Endodermal cell (in vitro differentiated cells): ENCODE results near the gene SDS. TPM values are rescaled to one million over a fixed set of nuclear protein-coding genes. Genes with fewer than 3 reads are reported as not detected.

Experiments used
- DNase-seq: peaks from one replicate; pipeline ENCODE4 v3.0.0-alpha.2; 2017
- H3K27ac ChIP-seq: 2 replicates; pipeline ENCODE4 v1.5.1; 2013; ENCODE audit warnings: mild to moderate bottlenecking, low read depth, low read length, moderate library complexity
- H3K27me3 ChIP-seq: 2 replicates; pipeline ENCODE4 v1.6.1; 2013; ENCODE audit warnings: mild to moderate bottlenecking, low read length, moderate library complexity; ENCODE audit not compliant: insufficient read depth, control insufficient read depth, poor library complexity, severe bottlenecking
- H3K36me3 ChIP-seq: 2 replicates; pipeline ENCODE4 v1.7.0; 2013; ENCODE audit warnings: mild to moderate bottlenecking, low read length, moderate library complexity; ENCODE audit not compliant: control insufficient read depth, insufficient read depth
- H3K4me1 ChIP-seq: one replicate; pipeline ENCODE4 v1.7.0; 2013; ENCODE audit warnings: low read length; ENCODE audit not compliant: control insufficient read depth, insufficient read depth
- H3K4me3 ChIP-seq: 2 replicates; pipeline ENCODE4 v1.5.1; 2013; ENCODE audit warnings: mild to moderate bottlenecking, low read length, moderate library complexity
- H3K9ac ChIP-seq: 2 replicates; pipeline ENCODE4 v1.6.1; 2013; ENCODE audit warnings: mild to moderate bottlenecking, low read length, moderate library complexity; ENCODE audit not compliant: poor library complexity, severe bottlenecking; ENCODE audit errors: extremely low read depth
- H3K9me3 ChIP-seq: 2 replicates; pipeline ENCODE4 v1.6.1; 2013; ENCODE audit warnings: mild to moderate bottlenecking, low read length, moderate library complexity; ENCODE audit not compliant: control insufficient read depth
- H3K27ac Mint-ChIP-seq: 2 replicates; pipeline ENCODE4 v1.8.0; 2020; ENCODE audit warnings: mixed read lengths
- H3K27me3 Mint-ChIP-seq: 2 replicates; pipeline ENCODE4 v1.8.0; 2021; ENCODE audit warnings: mild to moderate bottlenecking, mixed read lengths; ENCODE audit not compliant: insufficient read depth
- H3K36me3 Mint-ChIP-seq: 2 replicates; pipeline ENCODE4 v1.8.0; 2020; ENCODE audit warnings: low read depth, mixed read lengths
- H3K4me1 Mint-ChIP-seq: 2 replicates; pipeline ENCODE4 v1.8.0; 2020; ENCODE audit warnings: mixed read lengths
- H3K4me3 Mint-ChIP-seq: 2 replicates; pipeline ENCODE4 v1.8.0; 2020; ENCODE audit warnings: mild to moderate bottlenecking, moderate library complexity, mixed read lengths
- H3K9me3 Mint-ChIP-seq: 2 replicates; pipeline ENCODE4 v1.8.0; 2020; ENCODE audit warnings: mild to moderate bottlenecking, mixed read lengths
- CTCF ChIP-seq: fragments of 200-600 bp; sonication (generic); conservative IDR thresholded peaks from 2 replicates; pipeline ENCODE4 v1.5.0; 2021; ENCODE audit warnings: antibody characterized with exemption, mild to moderate bottlenecking
- WGBS, 2 experiments: methylation state at CpG; one replicate each; pipeline versions ENCODE4 v1.1.5 to v1.1.7; 2013; ENCODE audit warnings: missing lambda C conversion rate in 2 of 2, mixed read lengths in 1 of 2; ENCODE audit not compliant: insufficient coverage in 1 of 2, insufficient read length in 1 of 2; 5-methylcytosine and 5-hydroxymethylcytosine counted together
- total RNA-seq, 2 donors: library from RNA; stranded (reverse); fragmentation: NEBNext Ultra II Directional in 1 of 2; extraction: Animal tissue kit (Norgen Biotek cat#: 25700) in 1 of 2; gene quantifications; 2 replicates in 1 of 2; 3 replicates in 1 of 2; pipeline ENCODE4 v1.2.1, GENCODE V29; 2021

The SDS gene
- total RNA-seq, 2 donors from 2014 or later, result not detected

DNA sequence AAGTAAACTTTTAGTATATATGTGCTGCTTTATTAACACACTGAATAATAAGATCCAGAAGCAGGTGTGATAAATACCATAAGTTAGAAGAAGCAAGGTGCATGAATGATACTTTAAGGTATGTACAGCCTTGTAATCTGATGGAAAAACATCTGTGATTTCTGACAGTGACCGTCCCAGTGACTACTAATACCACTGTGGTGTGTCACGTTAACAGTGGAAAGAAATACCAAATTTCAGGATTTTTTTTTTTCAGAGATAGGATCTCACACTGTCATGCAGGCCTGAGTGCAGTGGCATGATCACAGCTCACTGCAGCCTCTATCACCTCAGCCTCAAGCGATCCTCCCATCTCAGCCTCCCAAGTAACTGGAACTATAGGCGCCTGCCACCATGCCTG is 21.5 kb downstream of the SDS start:
- no peak for TF ChIP-seq CTCF
- Mint-ChIP-seq H3K9me3 (no peaks in the 10 kb centered on the region), H3K27me3 (no peaks in the 10 kb centered on the region), H3K4me1 (no peaks in the 10 kb centered on the region), H3K36me3 (peaks cover 27% of the 10 kb centered on the region), H3K4me3 (no peak overlapping the region), H3K27ac (no peak overlapping the region)
- Histone ChIP-seq H3K27ac (no peak overlapping the region), H3K4me3 (no peak overlapping the region), H3K9ac (no peak overlapping the region), H3K36me3 (peaks cover 18% of the 10 kb centered on the region), H3K9me3 (no peaks in the 10 kb centered on the region), H3K4me1 (no peaks in the 10 kb centered on the region), H3K27me3 (no peaks in the 10 kb centered on the region)
- WGBS, 2 experiments, result 86 to 93% methylated on average over 3 to 4 of the region's 4 CpGs
- DNase-seq, result no peak

DNA sequence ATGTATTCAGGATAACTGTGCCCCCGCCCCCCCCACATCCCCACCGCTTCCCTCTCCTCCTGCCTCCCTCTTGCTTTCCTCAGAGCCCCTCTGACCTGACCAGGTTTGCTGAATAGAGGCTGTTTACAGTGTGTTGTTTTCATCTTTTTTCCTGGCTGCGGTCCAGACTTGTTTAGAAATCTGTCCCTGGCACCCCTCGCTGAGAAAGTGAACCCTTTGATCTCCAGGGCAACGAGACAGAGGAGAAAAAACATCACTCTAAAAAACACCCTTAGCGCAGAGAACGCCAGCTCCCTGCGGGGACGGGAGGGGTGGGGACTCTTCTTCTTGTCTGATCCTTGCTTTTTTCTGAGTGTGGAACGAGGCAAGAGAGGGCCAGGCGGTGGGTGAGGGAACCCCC is 22.5 kb downstream of the SDS start:
- DNase-seq, result no peak
- H3K4me1 Mint-ChIP-seq, result no peaks in the 10 kb centered on the region
- Histone ChIP-seq H3K36me3 (peaks cover 18% of the 10 kb centered on the region), H3K4me1 (no peaks in the 10 kb centered on the region), H3K9me3 (no peaks in the 10 kb centered on the region), H3K27ac (peak overlapping the region; percentile 47), H3K4me3 (no peak overlapping the region), H3K9ac (no peak overlapping the region), H3K27me3 (no peaks in the 10 kb centered on the region)
- WGBS, 2 experiments, result 55 to 78% methylated on average over 5 to 11 of the region's 11 CpGs
- no peak overlapping the region for H3K27ac Mint-ChIP-seq
- no peaks in the 10 kb centered on the region for H3K9me3 Mint-ChIP-seq
- TF ChIP-seq CTCF, result no peak
- H3K36me3 Mint-ChIP-seq, result peaks cover 25% of the 10 kb centered on the region
- H3K4me3 Mint-ChIP-seq, result no peak overlapping the region
- H3K27me3 Mint-ChIP-seq, result no peaks in the 10 kb centered on the region

DNA sequence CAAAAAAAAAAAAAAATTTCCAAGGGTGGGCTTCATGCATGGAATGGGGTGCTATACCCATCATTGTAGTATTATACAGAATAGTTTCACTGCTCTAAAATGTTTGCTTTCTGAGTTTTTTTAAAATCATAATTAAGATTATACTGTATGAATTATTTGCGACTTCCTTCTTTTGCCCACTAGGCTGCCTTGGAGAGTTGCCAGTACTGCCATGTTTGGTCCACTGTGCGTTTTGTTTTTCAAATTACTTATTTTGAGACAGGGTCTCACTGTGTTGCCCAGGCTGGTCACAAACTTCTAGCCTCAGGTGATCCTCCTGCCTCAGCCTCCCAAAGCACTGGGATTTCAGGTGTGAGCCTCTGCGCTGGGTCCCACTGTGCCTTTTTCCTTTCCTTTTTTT is 25.4 kb downstream of the SDS start:
- peaks cover 26% of the 10 kb centered on the region for H3K36me3 Mint-ChIP-seq
- no peaks in the 10 kb centered on the region for H3K27me3 Mint-ChIP-seq
- H3K4me3 Mint-ChIP-seq, result no peak overlapping the region

More for the DNA sequence above, 25.4 kb downstream of the SDS start:
- TF ChIP-seq CTCF, result no peak
- DNase-seq, result no peak
- H3K9ac ChIP-seq, result no peak overlapping the region
- H3K4me1 ChIP-seq, result no peaks in the 10 kb centered on the region
- 83 to 94% methylated on average over 1 to 3 of the region's 3 CpGs for WGBS, 2 experiments
- Mint-ChIP-seq H3K9me3 (no peaks in the 10 kb centered on the region), H3K27ac (no peak overlapping the region), H3K4me1 (no peaks in the 10 kb centered on the region)
- no peak overlapping the region for H3K27ac ChIP-seq
- H3K36me3 ChIP-seq, result peaks cover 17% of the 10 kb centered on the region
- H3K4me3 ChIP-seq, result no peak overlapping the region
- no peaks in the 10 kb centered on the region for H3K9me3 ChIP-seq
- H3K27me3 ChIP-seq, result no peaks in the 10 kb centered on the region
